Trophoblast cell (in vitro differentiated cells and primary cell): Measurements from ENCODE around the gene EPB41L3.
A peak's percentile ranks its signal among the peaks of the same experiment; 100 is the strongest.

Experiments
- DNase-seq, 2 donors: peaks; one replicate each; pipeline ENCODE4 v3.0.0-alpha.2; 2016
- H2AFZ ChIP-seq: 2 replicates; pipeline ENCODE4 v1.6.1; 2013; ENCODE audit warnings: low read length, moderate library complexity, mild to moderate bottlenecking; ENCODE audit not compliant: insufficient read depth, poor library complexity
- H2AK5ac ChIP-seq: 2 replicates; pipeline ENCODE4 v1.6.1; 2013; ENCODE audit warnings: mild to moderate bottlenecking, low read length
- H2BK120ac ChIP-seq: 2 replicates; pipeline ENCODE4 v1.6.1; 2013; ENCODE audit warnings: low read length, mild to moderate bottlenecking, moderate library complexity; ENCODE audit not compliant: insufficient read depth, poor library complexity
- H2BK12ac ChIP-seq: 2 replicates; pipeline ENCODE4 v1.6.1; 2013; ENCODE audit warnings: mild to moderate bottlenecking, low read length, moderate library complexity
- H2BK5ac ChIP-seq: 2 replicates; pipeline ENCODE4 v1.6.1; 2013; ENCODE audit warnings: low read length, low read depth, moderate library complexity, mild to moderate bottlenecking; ENCODE audit not compliant: poor library complexity
- H3K14ac ChIP-seq: 2 replicates; pipeline ENCODE4 v1.6.1; 2013; ENCODE audit warnings: mild to moderate bottlenecking, low read length
- H3K18ac ChIP-seq: 2 replicates; pipeline ENCODE4 v1.6.1; 2013; ENCODE audit warnings: mild to moderate bottlenecking, low read length
- H3K23ac ChIP-seq: 2 replicates; pipeline ENCODE4 v1.6.1; 2013; ENCODE audit warnings: low read length
- H3K27ac ChIP-seq: 2 replicates; pipeline ENCODE4 v1.5.1; 2013; ENCODE audit warnings: low read depth, mild to moderate bottlenecking, inconsistent platforms, low read length, moderate library complexity
- H3K27me3 ChIP-seq: 2 replicates; pipeline ENCODE4 v1.6.1; 2013; ENCODE audit warnings: inconsistent platforms, mild to moderate bottlenecking, low read length, moderate library complexity; ENCODE audit not compliant: insufficient read depth
- H3K36me3 ChIP-seq, 2 experiments: 1 replicate in 1 of 2; 2 replicates in 1 of 2; pipeline ENCODE4 v1.6.1; 2013; ENCODE audit warnings: low read length in 2 of 2, mild to moderate bottlenecking in 2 of 2, moderate library complexity in 1 of 2; ENCODE audit not compliant: insufficient read depth in 2 of 2, control insufficient read depth in 1 of 2
- H3K4ac ChIP-seq: 2 replicates; pipeline ENCODE4 v1.6.1; 2013; ENCODE audit warnings: low read depth, mild to moderate bottlenecking, low read length, moderate library complexity
- H3K4me1 ChIP-seq, 2 experiments: 1 replicate in 1 of 2; 2 replicates in 1 of 2; pipeline ENCODE4 v1.6.1; 2013; ENCODE audit warnings: low read length in 2 of 2, mild to moderate bottlenecking in 2 of 2, moderate library complexity in 1 of 2; ENCODE audit not compliant: insufficient read depth in 2 of 2, control insufficient read depth in 1 of 2
- H3K4me2 ChIP-seq: 2 replicates; pipeline ENCODE4 v1.6.1; 2013; ENCODE audit warnings: inconsistent platforms, mild to moderate bottlenecking, low read length, moderate library complexity
- H3K4me3 ChIP-seq: 2 replicates; pipeline ENCODE4 v1.5.1; 2013; ENCODE audit warnings: mild to moderate bottlenecking, low read depth, low read length, inconsistent platforms
- H3K79me1 ChIP-seq: one replicate; pipeline ENCODE4 v1.6.1; 2013; ENCODE audit warnings: low read length
- H3K79me2 ChIP-seq: 2 replicates; pipeline ENCODE4 v1.6.1; 2013; ENCODE audit warnings: low read length, mild to moderate bottlenecking; ENCODE audit not compliant: control insufficient read depth, insufficient read depth, poor library complexity
- H3K9ac ChIP-seq: 2 replicates; pipeline ENCODE4 v1.6.1; 2013; ENCODE audit warnings: mild to moderate bottlenecking, low read length
- H3K9me3 ChIP-seq: 2 replicates; pipeline ENCODE4 v1.6.1; 2013; ENCODE audit warnings: low read depth, mild to moderate bottlenecking, control low read depth, inconsistent platforms, low read length; ENCODE audit not compliant: insufficient read depth
- H4K12ac ChIP-seq: 2 replicates; pipeline ENCODE4 v1.6.1; 2013; ENCODE audit warnings: low read depth, mild to moderate bottlenecking, low read length, moderate library complexity
- H4K8ac ChIP-seq: 2 replicates; pipeline ENCODE4 v1.6.1; 2013; ENCODE audit warnings: low read depth, mild to moderate bottlenecking, low read length, moderate library complexity
- H4K91ac ChIP-seq: one replicate; pipeline ENCODE4 v1.6.1; 2013; ENCODE audit warnings: low read depth, mild to moderate bottlenecking, low read length, moderate library complexity
- WGBS: extraction: QIAGEN DNeasy Blood & Tissue Kit; methylation state at CpG from one replicate; pipeline ENCODE4 v1.1.7; 2013; ENCODE audit warnings: missing lambda C conversion rate; ENCODE audit not compliant: insufficient read length, insufficient coverage; ENCODE audit errors: extremely low coverage; 5-methylcytosine and 5-hydroxymethylcytosine counted together

Gene EPB41L3

DNA sequence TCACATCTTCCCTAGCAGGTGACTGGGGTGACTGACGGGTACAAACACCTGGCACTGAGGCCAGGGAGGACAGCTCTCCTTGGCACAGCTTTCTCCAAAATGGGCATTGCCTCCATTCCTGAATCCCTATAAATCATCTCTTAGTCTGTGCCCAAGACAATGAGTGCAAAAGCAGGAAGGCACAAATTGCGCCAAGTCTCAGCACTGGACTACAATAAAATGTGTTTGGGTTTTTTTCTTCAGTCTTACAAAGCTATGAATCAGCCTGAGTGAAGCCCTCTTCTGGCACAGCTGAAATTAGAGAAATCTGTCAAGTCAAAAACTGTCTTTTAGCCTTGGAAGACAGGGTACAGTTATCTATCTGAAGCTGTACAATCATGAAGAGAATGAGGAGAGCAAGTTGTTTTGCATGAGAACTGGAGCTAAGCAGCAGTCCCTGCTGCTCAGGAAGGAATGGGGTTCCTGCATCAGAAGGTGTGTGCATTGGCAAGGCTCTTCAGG is 90.8 kb downstream of the EPB41L3 start:
- Histone ChIP-seq H3K23ac (no peak overlapping the region), H3K4me2 (no peak overlapping the region), H2AFZ (no peak overlapping the region), H3K4ac (no peak overlapping the region), H2BK5ac (no peak overlapping the region), H3K9me3 (no peaks in the 10 kb centered on the region), H2BK12ac (no peak overlapping the region), H3K18ac (peak overlapping the region; percentile 78), H3K4me3 (no peak overlapping the region), H3K14ac (no peak overlapping the region), H3K27ac (no peak overlapping the region), H4K8ac (peak overlapping the region; percentile 36), H3K9ac (no peak overlapping the region), H3K27me3 (no peaks in the 10 kb centered on the region), H3K4me1 (peaks cover 3 to 8% of the 10 kb centered on the region in 2 experiments), H2BK120ac (no peak overlapping the region), H2AK5ac (no peak overlapping the region), H3K79me2 (no peaks in the 10 kb centered on the region), H4K12ac (no peak overlapping the region), H3K36me3 (peaks cover 0 to 7% of the 10 kb centered on the region in 2 experiments), H3K79me1 (peaks cover 8% of the 10 kb centered on the region), H4K91ac (no peak overlapping the region)
- no CpG with 5 or more reads among the region's 2 CpGs for WGBS
- DNase-seq, result no peak

DNA sequence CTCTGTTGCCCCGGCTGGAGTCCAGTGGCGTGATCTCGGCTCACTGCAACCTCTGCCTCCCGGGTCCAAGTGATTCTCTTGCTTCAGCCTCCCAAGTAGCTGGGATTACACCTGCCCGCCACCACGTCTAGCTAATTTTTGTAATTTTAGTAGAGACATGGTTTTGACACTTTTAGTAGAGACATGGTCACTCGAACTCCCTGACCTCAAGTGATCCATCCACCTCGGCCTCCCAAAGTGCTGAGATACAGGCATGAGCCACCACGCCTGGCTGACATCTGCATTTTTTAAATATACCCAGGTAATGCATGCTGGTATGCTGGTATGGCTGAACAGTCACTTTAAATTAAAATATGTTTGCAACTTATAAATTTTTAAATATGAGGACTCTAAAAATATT is 91.9 kb downstream of the EPB41L3 start:
- Histone ChIP-seq H2AK5ac (no peak overlapping the region), H2BK120ac (no peak overlapping the region), H3K14ac (no peak overlapping the region), H3K27me3 (no peaks in the 10 kb centered on the region), H3K4me1 (peaks cover 3 to 5% of the 10 kb centered on the region in 2 experiments), H4K91ac (no peak overlapping the region), H3K79me2 (no peaks in the 10 kb centered on the region), H3K4me3 (no peak overlapping the region), H4K12ac (no peak overlapping the region), H2BK12ac (no peak overlapping the region), H3K4ac (no peak overlapping the region), H2BK5ac (no peak overlapping the region), H3K9ac (no peak overlapping the region), H2AFZ (no peak overlapping the region), H3K9me3 (no peaks in the 10 kb centered on the region), H3K18ac (no peak overlapping the region), H3K4me2 (no peak overlapping the region), H3K23ac (no peak overlapping the region), H3K27ac (no peak overlapping the region), H3K79me1 (peaks cover 4% of the 10 kb centered on the region), H3K36me3 (peaks cover 0 to 7% of the 10 kb centered on the region in 2 experiments), H4K8ac (no peak overlapping the region)
- DNase-seq, result peak; percentile 74 to 84
- no CpG with 5 or more reads among the region's 9 CpGs for WGBS

DNA sequence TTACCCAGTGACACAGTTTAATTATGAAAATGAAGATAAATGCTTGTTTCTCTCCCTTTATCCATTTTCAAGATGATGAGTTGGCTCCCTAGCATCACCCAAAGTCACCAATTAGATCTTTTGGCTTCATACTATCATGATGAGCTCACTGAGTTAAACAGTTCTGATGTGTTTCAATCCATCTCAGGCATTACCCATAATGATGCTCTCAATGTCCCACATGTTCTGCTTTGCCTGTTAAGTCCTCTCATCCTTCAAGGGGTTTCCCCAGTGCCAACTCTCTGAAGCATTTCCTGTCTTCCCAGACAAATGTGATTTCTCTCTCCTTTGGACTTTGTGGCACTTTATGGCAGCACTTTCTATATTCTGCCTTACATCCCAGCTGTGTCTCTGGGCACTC is 92.6 kb downstream of the EPB41L3 start:
- Histone ChIP-seq H3K79me2 (no peaks in the 10 kb centered on the region), H3K14ac (no peak overlapping the region), H2AFZ (no peak overlapping the region), H3K18ac (no peak overlapping the region), H2BK5ac (no peak overlapping the region), H3K36me3 (peaks cover 0 to 7% of the 10 kb centered on the region in 2 experiments), H3K4me1 (peaks cover 0 to 2% of the 10 kb centered on the region in 2 experiments), H3K4me3 (no peak overlapping the region), H3K4me2 (no peak overlapping the region), H4K8ac (no peak overlapping the region), H3K23ac (no peak overlapping the region), H2BK120ac (no peak overlapping the region), H3K9ac (no peak overlapping the region), H4K12ac (no peak overlapping the region), H4K91ac (no peak overlapping the region), H2BK12ac (no peak overlapping the region), H2AK5ac (no peak overlapping the region), H3K79me1 (no peaks in the 10 kb centered on the region), H3K4ac (no peak overlapping the region), H3K27me3 (no peaks in the 10 kb centered on the region), H3K27ac (no peak overlapping the region), H3K9me3 (no peaks in the 10 kb centered on the region)
- DNase-seq, result peak in 1 of 2 donors; percentile 4

DNA sequence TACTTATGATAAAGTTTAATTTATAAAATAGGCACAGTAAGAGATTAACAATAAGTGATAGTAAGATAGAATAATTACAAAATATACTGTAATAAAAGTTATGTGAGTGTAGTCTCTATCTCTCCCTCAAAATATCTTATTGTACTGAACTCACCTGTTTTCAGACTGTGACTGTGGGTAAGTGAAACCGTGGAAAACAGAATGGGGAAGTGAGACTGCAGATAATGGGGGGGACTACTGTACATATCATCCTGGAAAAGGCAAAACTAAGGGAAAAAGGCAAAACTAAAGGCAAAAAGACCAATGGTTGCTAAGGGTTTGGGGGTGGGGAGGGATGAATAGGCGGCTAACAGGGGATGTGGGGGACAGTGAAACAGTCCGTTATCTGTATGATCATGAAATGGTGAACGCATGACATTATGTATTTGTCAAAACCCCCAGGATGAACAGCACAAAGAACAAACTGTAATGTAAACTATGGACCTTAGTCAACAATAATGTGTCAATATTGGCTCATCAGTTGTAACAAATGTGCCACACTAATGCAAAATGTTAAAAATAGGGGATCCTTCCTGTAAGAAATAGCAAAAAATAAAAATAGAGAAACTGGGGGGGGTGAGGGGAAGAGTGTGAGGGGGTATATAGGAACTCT is 93.8 kb downstream of the EPB41L3 start:
- H4K8ac ChIP-seq, result no peak overlapping the region

More for the DNA sequence above, 93.8 kb downstream of the EPB41L3 start:
- WGBS, result no CpG with 5 or more reads among the region's 4 CpGs
- no peaks in the 10 kb centered on the region for H3K79me2 ChIP-seq
- no peak overlapping the region for H2AK5ac ChIP-seq
- H3K27me3 ChIP-seq, result no peaks in the 10 kb centered on the region
- no peak overlapping the region for H3K4me2 ChIP-seq
- H2BK12ac ChIP-seq, result no peak overlapping the region
- H3K9ac ChIP-seq, result no peak overlapping the region
- no peak overlapping the region for H2BK5ac ChIP-seq
- H4K91ac ChIP-seq, result no peak overlapping the region
- H3K9me3 ChIP-seq, result no peaks in the 10 kb centered on the region
- no peak overlapping the region for H2AFZ ChIP-seq
- H3K14ac ChIP-seq, result no peak overlapping the region
- no peak overlapping the region for H3K23ac ChIP-seq
- H2BK120ac ChIP-seq, result no peak overlapping the region
- H3K4me1 ChIP-seq, result no peaks in the 10 kb centered on the region
- no peak for DNase-seq
- no peak overlapping the region for H3K18ac ChIP-seq
- no peak overlapping the region for H3K4ac ChIP-seq
- H3K27ac ChIP-seq, result no peak overlapping the region
- H3K4me3 ChIP-seq, result no peak overlapping the region
- peaks cover 0 to 8% of the 10 kb centered on the region in 2 experiments for H3K36me3 ChIP-seq
- H4K12ac ChIP-seq, result no peak overlapping the region
- H3K79me1 ChIP-seq, result no peaks in the 10 kb centered on the region
